Astrocyte of the cerebellum (primary cell): ENCODE measurements around the gene CDPF1.

Experiments
- DNase-seq: peaks from one replicate; pipeline ENCODE4 v3.0.0-alpha.2; 2011; ENCODE audit warnings: low read depth
- H3K4me3 ChIP-seq: 2 replicates; pipeline ENCODE4 v1.5.1; 2011; ENCODE audit warnings: mild to moderate bottlenecking, low read depth, low read length, moderate library complexity
- in situ Hi-C: cut with HindIII; loops from 2 replicates; pipeline ENCODE4 v1.10.0; 2017; ENCODE audit warnings: low sequenced_read_pairs
- TF ChIP-seq, protein P1 (sequence below): IDR thresholded peaks from 2 replicates; pipeline ENCODE4 v1.5.1; 2012; ENCODE audit warnings: low read length, low read depth, moderate library complexity, mild to moderate bottlenecking; ENCODE audit errors: missing control alignments

Gene CDPF1

DNA sequence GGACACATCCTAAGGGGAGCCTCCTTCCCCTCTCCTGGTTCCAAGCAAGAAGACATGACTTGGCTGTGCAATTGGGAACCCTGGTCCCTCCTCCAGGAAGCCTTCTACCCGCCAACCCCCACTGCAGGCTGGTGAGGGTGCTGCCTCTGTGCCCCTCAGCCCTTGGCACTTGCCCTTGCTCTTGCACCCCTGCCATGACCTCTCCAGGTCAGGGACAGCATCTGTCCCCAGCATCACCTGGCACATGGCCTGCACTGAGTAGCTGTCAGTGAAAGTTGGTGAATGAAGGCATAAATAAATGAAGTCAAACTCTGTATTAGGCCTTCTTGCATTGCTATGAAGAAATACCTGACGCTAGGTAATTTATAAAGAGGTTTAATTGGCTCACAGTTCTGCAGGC, 44.7 kb upstream of the CDPF1 start:
- TF ChIP-seq, protein P1, sequence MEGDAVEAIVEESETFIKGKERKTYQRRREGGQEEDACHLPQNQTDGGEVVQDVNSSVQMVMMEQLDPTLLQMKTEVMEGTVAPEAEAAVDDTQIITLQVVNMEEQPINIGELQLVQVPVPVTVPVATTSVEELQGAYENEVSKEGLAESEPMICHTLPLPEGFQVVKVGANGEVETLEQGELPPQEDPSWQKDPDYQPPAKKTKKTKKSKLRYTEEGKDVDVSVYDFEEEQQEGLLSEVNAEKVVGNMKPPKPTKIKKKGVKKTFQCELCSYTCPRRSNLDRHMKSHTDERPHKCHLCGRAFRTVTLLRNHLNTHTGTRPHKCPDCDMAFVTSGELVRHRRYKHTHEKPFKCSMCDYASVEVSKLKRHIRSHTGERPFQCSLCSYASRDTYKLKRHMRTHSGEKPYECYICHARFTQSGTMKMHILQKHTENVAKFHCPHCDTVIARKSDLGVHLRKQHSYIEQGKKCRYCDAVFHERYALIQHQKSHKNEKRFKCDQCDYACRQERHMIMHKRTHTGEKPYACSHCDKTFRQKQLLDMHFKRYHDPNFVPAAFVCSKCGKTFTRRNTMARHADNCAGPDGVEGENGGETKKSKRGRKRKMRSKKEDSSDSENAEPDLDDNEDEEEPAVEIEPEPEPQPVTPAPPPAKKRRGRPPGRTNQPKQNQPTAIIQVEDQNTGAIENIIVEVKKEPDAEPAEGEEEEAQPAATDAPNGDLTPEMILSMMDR = no peak
- in situ Hi-C loops = no loop called here
- DNase-seq = no peak
- no peak overlapping the region for H3K4me3 ChIP-seq

- no peak for DNase-seq
- TF ChIP-seq, protein P1 = no peak
- no peak overlapping the region for H3K4me3 ChIP-seq
- in situ Hi-C loops = no loop called here
Observed at GRCh38 chr22:46293577-46294260, 43.6 kb upstream of the CDPF1 start.

GRCh38 chr22:46292732-46293131, 42.6 kb upstream of the CDPF1 start:
- in situ Hi-C loops = no loop called here
- TF ChIP-seq, protein P1 = no peak
- H3K4me3 ChIP-seq = no peak overlapping the region
- no peak for DNase-seq

GRCh38 chr22:46292173-46292572, 42.1 kb upstream of the CDPF1 start:
- TF ChIP-seq, protein P1 = no peak
- in situ Hi-C loops = no loop called here
- H3K4me3 ChIP-seq = no peak overlapping the region
- DNase-seq = no peak

GRCh38 chr22:46290843-46291785, 41.0 kb upstream of the CDPF1 start:
- TF ChIP-seq, protein P1 = no peak
- DNase-seq = no peak
- in situ Hi-C loops = no loop called here
- H3K4me3 ChIP-seq = no peak overlapping the region

DNA sequence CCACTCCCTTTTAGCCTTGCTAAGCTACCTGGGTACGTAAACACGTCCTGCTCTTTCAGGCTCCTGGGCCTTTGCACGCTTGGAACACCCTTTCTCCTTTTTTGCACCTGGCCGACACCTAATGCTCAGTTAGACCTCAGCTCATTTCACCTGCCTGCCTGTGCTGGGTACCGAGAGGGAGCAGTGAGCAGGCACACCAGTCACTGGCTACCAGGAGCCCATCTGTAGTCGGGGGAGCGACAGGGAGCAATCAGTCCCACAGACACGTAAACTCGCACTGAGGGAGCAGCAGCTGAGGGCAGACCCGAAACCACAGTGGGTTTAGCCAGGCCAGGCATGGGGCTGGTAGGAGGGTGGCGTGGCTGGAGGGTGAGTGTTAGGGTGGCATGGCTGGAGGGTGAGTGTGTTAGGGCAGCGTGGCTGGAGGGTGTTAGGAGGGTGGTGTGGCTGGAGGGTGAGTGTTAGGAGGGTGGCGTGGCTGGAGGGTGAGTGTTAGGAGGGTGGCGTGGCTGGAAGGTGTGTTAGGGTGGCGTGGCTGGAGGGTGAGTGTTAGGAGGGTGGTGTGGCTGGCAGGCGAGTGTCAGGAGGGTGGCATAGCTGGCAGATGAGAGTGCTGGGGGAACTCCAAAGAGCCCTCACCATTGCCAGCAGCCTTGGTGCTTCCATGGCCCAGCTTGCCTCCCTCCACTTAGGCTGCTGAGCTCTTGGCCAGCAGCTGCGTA, 40.2 kb upstream of the CDPF1 start:
- TF ChIP-seq, protein P1 = no peak
- no peak overlapping the region for H3K4me3 ChIP-seq
- in situ Hi-C loops = no loop called here
- no peak for DNase-seq
